ENCODE data around the gene MAB21L4.

DNA sequence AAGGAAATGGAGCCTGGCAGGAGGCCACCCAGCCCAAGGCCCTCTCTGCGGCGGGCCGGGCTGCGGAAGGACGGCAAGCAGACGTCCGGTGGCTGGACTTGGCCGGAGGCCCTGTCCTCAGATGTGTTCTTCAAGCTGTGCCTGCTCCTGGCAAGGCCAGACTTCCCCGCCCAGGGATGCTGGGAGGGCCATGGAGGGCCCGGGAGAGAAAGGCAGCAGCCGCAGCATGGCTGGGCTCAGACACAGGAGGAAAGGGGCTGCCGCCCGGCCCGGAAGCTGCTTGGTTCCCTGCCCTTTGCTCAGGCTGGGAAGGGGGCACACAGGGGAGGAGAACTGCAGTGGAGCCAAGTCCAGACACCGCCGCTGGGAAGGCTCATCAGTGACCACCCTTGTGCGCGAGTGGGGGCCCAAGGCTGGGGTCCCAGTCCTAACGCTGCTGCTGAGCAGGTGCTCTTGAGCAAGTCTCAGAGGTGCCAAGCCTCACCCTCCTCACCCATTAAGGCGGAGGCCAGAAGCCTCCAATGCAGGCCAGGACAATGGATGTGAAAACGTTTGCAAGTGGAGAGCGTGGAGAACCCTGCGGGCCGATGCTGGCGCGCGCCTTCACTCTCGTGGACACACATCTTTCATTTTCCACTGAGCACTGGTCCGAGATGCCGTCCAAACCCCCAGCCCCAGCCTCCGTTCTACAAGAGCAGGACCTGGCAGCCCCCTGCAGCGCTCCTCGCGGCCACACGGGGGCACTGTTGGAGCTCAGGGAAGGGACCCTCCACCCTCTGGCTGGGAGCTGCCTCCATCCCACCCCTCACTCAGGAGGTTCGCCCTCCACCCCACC is 18.1 kb upstream of the MAB21L4 start:
- no peak for TF ChIP-seq POLR2A (IDR thresholded peaks at IDR 0.05)
- TF ChIP-seq, protein P1, sequence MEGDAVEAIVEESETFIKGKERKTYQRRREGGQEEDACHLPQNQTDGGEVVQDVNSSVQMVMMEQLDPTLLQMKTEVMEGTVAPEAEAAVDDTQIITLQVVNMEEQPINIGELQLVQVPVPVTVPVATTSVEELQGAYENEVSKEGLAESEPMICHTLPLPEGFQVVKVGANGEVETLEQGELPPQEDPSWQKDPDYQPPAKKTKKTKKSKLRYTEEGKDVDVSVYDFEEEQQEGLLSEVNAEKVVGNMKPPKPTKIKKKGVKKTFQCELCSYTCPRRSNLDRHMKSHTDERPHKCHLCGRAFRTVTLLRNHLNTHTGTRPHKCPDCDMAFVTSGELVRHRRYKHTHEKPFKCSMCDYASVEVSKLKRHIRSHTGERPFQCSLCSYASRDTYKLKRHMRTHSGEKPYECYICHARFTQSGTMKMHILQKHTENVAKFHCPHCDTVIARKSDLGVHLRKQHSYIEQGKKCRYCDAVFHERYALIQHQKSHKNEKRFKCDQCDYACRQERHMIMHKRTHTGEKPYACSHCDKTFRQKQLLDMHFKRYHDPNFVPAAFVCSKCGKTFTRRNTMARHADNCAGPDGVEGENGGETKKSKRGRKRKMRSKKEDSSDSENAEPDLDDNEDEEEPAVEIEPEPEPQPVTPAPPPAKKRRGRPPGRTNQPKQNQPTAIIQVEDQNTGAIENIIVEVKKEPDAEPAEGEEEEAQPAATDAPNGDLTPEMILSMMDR (IDR thresholded peaks at IDR 0.05), result peak in 3 of 4 experiments; percentile 43 to 68 (median 54)
- TF ChIP-seq EP300 (IDR thresholded peaks at IDR 0.05), result no peak
- TF ChIP-seq POLR2AphosphoS5 (IDR thresholded peaks at IDR 0.05), result no peak

Measured in sigmoid colon (tissue), 4 donors.